ENCODE measurements around the gene CUL9.

Gene CUL9

DNA sequence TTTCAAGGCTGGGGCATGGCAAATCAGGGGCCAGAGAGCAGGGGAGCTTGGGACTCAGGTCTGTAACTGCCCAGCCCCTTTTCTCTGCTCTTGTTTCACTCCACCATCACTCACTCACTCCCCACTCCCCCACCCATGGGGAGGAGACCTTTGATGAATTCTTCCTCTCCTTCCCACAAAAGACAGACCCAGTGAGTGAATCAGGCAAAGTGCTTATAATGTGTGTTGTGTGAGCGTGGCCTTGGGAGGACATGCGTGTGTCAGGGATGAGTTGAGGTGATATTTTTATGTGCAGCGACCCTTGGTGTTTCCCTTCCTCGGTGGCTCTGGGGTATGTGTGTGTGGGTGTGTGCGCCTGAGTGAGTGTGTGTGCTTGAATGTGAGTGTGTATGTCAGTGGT lies 1.0 kb upstream of the CUL9 start:
- DNase-seq (ENCODE audit: low spot score), result no peak
- TF ChIP-seq, protein P1, sequence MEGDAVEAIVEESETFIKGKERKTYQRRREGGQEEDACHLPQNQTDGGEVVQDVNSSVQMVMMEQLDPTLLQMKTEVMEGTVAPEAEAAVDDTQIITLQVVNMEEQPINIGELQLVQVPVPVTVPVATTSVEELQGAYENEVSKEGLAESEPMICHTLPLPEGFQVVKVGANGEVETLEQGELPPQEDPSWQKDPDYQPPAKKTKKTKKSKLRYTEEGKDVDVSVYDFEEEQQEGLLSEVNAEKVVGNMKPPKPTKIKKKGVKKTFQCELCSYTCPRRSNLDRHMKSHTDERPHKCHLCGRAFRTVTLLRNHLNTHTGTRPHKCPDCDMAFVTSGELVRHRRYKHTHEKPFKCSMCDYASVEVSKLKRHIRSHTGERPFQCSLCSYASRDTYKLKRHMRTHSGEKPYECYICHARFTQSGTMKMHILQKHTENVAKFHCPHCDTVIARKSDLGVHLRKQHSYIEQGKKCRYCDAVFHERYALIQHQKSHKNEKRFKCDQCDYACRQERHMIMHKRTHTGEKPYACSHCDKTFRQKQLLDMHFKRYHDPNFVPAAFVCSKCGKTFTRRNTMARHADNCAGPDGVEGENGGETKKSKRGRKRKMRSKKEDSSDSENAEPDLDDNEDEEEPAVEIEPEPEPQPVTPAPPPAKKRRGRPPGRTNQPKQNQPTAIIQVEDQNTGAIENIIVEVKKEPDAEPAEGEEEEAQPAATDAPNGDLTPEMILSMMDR (IDR thresholded peaks at IDR 0.05; ENCODE audit: extremely low read depth, missing control alignments), result no peak

DNA sequence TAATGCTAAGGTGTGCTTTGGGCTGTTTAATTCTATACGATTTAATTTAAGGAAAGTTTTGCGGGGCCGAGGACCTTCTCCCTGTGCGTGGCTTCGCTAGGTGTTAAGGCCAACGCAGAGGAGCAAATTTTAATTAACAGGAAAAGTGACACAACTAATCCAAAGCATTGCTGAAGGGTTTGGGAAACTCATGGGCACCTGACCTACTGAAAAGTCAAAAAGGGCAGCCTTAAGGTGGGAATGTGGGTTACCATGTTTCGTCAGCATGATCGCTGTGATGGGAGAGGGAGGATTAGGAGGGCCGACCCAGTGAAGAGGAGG lies 415 bp upstream of the CUL9 start:
- DNase-seq (ENCODE audit: low spot score), result no peak
- TF ChIP-seq, protein P1 (IDR thresholded peaks at IDR 0.05; ENCODE audit: extremely low read depth, missing control alignments), result no peak

DNA sequence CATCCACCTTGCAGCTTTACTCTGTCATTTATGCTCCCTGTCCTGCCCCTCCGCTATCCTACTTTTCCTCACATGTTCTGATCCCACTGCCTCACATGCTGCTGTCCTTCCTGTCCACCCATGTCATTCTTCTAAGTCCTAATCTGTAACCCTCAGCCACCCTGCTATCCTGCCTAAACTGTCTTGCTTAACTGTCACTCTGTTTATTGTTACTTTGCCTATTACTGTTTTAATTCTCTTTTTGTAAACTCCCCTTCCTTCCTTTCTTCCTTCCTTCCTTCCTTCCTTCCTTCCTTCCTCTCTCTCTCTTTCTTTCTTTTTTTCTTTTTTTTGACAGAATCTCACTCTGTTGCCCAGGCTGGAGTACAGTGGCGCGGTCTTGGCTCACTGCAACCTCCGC lies 1.4 kb downstream of the CUL9 start:
- TF ChIP-seq, protein P1 (IDR thresholded peaks at IDR 0.05; ENCODE audit: extremely low read depth, missing control alignments), result no peak
- DNase-seq (ENCODE audit: low spot score), result no peak

DNA sequence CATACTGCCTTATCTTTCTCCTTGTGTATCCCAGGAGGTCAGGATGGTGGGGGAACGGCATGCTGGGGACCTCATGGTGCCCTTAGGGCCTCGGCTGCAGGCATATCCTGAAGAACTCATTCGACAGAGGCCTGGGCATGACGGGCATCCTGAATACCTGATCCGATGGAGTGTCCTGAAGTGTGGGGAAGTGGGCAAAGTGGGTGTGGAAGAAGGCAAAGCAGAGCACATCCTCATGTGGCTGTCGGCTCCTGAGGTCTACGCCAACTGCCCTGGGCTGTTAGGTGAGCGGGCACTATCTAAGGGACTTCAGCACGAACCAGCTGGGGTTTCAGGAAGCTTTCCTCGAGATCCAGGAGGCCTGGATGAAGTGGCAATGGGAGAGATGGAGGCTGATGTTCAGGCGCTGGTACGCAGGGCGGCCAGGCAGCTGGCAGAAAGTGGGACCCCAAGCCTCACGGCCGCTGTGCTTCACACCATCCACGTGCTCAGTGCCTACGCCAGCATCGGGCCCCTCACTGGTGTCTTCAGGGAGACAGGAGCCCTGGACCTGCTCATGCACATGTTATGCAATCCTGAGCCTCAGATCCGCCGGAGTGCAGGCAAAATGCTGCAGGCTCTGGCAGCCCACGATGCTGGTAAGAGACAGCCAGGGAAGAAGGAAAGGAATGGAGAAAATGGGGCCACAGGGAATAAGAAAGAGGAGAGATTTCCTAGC lies 2.4 kb downstream of the CUL9 start:
- no peak for DNase-seq (ENCODE audit: low spot score)
- TF ChIP-seq, protein P1 (IDR thresholded peaks at IDR 0.05; ENCODE audit: extremely low read depth, missing control alignments), result no peak

DNA sequence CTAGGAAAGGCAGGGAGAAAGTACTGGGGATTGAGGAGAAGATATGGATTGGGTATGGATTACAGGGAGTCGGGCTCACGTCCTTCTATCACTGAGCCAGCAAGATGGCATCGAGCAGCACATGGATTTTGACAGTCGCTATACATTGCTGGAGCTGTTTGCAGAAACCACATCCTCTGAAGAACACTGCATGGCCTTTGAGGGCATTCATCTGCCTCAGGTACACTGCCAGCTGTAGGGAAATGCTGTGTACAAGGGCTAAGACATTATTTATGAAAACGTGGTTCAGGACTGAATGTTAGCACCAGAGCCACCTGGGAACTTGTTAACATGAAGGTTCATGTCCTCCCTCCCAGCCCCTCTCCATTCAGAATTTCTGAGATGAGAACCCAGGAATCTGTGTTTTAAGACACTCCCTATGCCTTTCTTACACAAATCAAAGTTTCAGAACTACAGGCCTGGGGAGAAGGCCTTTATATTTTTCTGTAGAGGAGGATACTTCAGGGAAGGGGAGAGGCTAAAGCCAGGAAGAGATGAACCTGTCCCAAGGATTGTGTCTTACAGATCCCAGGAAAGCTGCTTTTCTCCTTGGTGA lies 3.5 kb downstream of the CUL9 start:
- DNase-seq (ENCODE audit: low spot score), result no peak
- TF ChIP-seq, protein P1 (IDR thresholded peaks at IDR 0.05; ENCODE audit: extremely low read depth, missing control alignments), result no peak

DNA sequence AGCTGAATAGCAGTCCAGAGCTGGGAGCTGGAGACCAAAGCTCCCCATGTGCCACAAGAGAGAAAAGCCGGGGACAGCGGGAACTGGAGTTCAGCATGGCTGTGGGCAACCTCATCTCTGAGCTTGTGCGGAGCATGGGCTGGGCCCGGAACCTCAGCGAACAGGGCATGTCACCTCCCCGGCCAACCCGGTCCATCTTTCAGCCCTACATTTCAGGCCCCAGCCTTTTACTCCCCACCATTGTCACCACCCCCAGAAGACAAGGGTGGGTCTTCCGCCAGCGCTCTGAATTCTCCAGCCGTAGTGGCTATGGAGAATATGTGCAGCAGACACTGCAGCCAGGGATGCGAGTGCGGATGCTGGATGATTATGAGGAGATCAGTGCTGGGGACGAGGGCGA lies 4.0 kb downstream of the CUL9 start:
- no peak for DNase-seq (ENCODE audit: low spot score)
- TF ChIP-seq, protein P1 (IDR thresholded peaks at IDR 0.05; ENCODE audit: extremely low read depth, missing control alignments), result no peak

DNA sequence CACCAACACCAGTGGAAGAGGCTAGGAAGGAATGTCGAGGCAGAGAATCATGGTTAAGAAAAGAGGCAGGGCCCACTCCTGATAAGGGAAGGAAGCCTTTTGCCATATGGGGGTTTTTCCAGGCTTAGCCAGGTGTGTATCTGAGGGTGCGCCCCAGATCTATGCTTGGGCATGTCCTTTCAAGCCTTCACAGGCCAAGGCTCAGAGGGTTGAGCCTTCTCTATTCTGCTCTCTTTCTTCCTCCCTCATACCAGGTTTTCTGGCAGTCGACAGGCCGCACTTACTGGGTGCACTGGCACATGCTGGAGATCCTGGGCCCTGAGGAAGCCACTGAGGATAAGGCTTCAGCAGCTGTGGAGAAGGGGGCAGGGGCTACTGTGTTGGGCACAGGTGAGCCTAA lies 4.7 kb downstream of the CUL9 start:
- DNase-seq (ENCODE audit: low spot score), result no peak
- TF ChIP-seq, protein P1 (IDR thresholded peaks at IDR 0.05; ENCODE audit: extremely low read depth, missing control alignments), result no peak

Data from GM20000 (cell line).